NCI-H1105 treated with DMSO at 0.1 percent for 48 hours (cell line): ENCODE results near the gene MTCL1.

Experiments used
- DNase-seq: peaks from one replicate; lab custom pipeline; 2025; lab: John Stamatoyannopoulos, UW

MTCL1 gene

DNA sequence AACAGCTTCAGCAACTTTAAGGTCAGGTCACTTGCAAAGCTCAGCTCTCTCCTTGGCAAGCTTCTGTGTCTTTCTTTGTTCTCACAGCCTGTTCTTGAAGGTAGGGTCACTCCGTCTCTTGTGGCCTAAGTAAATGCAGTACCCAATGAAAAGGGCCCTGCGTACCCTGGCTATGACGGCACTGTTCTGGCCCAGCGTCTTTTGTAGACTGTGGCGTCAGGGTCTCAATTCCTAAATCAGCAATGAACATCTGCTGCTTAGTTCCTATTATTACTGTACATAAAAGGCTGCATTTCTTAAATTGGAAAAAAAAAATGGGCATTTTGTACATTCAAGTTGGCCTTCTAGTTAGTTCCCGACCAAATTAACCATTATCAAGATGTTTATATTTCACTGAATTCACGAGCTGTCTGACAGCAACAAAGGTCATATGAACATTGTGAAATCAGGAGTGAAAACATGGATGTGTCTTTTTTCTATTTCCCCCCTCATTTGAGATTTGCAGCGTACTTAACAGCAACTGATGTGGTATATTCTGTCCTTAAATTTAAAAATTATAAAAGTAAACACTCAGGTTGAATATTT lies 17.0 kb upstream of the MTCL1 start:
- DNase-seq, result no peak

GRCh38 chr18:8688816-8689215 lies 16.5 kb upstream of the MTCL1 start:
- DNase-seq, result no peak

DNA sequence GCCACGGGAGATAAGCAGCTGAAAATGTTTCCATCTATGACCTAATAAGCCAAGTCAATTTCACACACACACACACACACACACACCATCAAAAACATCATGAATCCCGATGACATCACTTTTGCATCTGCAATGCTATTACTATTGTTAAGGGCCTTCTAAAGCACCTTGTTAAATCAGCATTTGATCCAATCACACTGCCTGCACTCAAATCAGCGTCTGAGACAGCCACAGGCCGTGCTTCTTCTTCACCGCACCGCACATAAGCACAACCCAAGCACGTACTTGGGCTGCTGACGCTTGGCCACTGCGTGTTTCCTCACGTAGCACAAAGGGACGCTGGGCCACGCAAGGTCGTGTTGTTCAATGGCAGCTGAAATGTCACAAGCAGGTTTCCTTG lies 15.8 kb upstream of the MTCL1 start:
- DNase-seq, result no peak

DNA sequence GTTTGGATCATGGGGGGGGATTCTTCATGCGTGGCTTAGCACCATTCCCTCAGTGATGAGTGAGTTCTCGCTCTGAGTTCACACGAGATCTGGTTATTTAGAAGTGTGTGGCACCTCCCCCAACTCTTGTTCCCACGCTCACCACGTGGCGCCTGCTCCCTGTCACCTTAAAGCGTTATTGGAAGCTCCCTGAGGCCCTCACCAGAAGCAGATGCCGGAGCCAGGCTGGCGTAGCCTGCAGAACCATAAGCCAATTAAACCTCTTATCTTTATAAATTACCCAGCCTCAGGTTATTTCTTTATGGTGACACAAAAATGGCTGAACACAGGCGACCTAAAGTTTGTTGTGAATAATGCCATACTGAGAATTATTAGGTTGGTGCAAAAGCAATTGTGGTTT lies 10.5 kb upstream of the MTCL1 start:
- DNase-seq, result no peak

DNA sequence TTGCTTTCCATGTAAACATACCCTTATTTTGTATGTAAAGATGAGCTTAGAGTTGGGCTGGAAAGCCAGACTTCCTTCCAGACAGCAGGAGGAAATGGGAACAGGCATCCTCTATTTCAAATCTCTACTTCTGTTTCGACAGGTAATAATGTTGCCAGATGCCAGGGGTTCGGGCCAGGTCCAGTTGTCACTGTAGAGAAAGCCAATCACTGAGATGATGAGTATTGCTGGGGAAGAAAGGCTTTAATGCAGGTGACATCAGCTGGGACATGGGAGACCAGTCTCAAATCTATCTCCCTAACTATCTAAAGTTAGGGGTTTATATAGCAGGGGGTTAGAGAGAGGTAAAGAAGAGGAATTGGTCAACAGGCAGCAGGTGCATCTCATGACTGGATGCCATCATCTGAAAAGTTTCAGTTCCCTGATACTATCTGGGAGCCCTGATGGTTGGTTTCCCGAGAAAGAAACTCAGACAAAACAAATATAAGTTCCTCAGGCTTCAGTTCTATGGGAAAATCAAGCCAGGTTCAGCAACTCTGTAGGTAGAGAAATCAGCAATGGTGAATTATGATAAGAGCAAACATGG lies 9.3 kb upstream of the MTCL1 start:
- DNase-seq, result no peak

DNA sequence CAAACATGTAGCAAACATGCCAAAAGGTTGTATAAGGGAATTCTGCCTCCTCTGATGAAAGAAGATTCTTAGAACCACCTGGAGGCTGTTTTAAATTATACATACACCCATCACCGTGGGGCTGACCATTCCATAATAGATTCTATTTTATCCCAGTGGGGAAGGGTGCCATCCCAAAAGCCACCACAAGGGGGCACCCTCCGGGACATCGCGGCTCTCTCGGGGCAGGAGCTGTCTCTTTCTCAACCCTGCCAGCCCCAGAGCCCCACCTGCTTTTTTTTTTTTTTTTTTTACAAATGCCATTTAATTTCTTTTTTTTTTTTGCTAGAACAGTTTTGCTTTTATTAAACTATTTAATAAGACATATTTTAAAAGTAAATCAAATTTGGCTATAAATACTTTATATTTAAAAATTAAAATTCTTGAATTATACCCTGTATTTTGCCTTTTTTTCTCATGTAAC lies 8.6 kb upstream of the MTCL1 start:
- no peak for DNase-seq

DNA sequence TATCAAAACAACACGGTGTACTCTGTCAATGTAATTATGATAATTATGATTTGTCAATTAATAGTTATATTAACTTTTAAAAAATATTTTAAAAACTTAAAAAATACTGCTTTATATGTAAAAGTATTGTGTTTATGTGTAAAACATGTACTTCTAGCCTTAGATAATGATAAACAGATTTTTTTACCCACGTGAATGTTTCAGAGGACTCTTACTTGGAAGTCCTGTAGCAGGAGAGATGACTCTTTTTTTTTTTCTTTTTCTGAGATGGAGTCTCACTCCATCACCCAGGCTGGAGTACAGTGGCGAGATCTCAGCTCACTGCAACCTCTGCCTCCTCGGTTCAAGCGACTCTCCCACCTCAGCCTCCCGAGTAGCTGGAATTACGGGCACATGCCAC lies 6.2 kb upstream of the MTCL1 start:
- no peak for DNase-seq

GRCh38 chr18:8699948-8700347 lies 5.4 kb upstream of the MTCL1 start:
- DNase-seq, result no peak

- no peak for DNase-seq
These were observed 3.7 kb upstream of the MTCL1 start for GRCh38 chr18:8701546-8702118.

GRCh38 chr18:8702668-8703067 lies 2.7 kb upstream of the MTCL1 start:
- DNase-seq, result no peak

GRCh38 chr18:8703092-8703709 lies 2.2 kb upstream of the MTCL1 start:
- DNase-seq, result no peak

DNA sequence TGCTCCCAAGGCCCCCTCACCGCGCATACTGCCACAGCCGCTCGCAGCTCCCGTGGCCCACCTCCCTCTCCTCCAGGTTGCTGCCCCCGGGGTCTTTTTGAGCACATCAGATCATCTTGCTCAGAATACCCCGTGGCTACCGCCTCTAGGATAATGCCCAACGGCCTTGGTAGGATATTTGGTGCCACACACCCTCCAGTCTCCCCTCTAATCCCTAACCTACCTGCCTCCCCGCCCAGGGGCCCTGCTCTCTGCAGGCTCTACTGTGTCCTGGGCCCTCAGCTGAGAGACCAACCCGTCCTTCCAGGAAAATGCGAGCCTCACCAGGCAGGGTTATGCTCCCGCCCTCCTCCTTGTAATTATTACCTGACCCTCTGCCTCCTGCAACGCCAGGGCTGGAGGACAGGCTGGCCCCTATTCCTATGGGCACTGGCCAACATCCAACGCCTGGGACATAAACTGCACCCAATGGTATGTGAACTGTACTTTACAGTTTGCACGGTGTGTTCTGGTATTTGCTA lies 1.5 kb upstream of the MTCL1 start:
- DNase-seq, result no peak

GRCh38 chr18:8704361-8705237 lies 757 bp upstream of the MTCL1 start:
- peak; percentile 68 for DNase-seq

- no peak for DNase-seq
These were observed 820 bp downstream of the MTCL1 start for GRCh38 chr18:8705961-8706790.

- DNase-seq, result peak; percentile 45
These were observed 1.6 kb downstream of the MTCL1 start for GRCh38 chr18:8706791-8707555.

DNA sequence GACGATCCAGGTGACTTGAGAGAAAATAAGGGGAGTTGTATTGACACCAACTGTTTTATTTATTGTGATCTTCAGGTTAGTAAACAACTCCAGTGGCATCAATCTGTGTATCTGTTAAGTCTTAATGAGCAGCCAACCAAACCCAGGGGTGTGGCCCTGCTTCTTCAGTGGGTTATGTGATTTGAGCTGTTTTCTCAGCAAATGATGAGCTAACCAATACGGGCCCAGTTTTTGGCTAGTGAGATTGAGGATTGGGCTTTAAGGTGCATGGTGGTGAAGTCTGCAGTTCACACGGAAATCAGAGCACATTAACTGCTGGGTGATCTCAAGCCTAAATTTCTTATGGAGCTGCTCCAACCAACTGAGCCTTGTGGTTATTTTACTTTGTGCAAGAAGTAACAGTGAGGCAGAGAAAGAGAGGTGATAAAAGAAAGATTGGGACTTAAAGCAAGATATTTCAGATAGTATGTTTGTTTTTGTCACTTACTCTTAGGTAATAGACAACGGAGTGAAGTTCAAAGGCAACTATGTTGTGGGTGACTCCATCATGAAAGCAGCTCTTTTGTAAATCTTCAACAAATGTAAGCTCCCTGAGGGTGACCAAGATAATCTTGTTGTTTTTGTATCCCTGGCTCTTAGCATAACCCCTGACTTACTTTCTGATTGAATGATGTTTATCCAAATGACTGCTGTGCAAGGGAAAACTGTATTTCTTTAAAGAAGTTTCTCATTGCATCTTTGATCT lies 2.4 kb downstream of the MTCL1 start:
- DNase-seq, result no peak

DNA sequence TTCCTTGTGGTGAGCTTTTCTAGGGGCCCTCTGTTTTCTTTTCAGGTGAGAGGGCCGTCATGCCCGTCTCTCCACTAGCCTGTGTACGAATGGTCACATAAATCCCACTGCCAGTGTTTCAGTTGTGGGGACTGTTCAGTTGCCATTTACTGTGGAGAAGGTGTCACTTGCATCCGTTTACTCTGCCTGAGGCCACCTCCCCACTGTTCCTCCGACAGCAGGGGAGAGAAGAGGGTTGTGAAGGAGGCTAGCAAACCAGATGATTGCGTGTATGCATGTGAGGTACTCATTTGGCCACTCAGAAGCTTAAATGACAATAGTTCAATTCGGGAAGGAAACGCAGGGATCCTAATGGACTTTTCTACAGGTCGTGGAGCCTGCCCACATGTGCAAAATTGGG lies 3.3 kb downstream of the MTCL1 start:
- DNase-seq, result no peak

DNA sequence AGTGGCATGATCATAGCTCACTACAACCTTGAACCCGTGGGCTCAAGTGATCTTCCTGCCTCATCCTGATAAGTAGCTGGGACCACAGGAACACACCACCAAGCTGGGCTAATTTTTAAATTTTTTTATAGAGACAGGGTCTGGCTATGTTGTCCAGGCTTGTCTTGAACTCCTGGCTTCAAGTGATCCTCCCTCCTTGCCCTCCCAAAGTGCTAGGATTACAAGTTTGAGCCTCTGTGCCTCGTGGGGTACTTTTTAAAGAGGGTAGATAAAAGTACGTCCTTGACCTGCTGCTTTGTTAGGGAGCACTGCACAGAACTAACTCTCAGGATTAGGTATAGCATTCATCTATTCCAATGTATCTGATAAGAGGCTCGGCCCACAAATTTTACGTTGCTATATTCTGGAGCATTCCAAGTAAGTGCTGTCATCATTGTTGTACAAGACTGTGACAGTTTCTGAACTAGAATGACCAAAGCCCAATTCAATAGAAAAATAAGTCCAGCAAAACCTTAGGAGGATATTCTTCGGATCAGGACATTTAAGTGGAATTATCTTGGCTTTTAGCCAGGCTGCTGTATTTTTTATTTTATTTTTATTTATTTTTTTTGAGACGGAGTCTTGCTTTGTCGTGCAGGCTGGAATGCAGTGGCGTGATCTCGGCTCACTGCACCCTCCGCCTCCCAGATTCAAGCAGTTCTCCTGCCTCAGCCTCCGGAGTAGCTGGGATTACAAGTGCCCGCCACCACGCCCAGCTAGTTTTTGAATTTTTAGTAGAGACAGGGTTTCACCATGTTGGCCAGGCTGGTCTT lies 4.1 kb downstream of the MTCL1 start:
- no peak for DNase-seq

GRCh38 chr18:8711736-8712135 lies 6.4 kb downstream of the MTCL1 start:
- DNase-seq, result no peak
